GM18526 (cell line): ENCODE data around the gene SUPT20H.

Experiments
- POLR2A ChIP-seq: IDR thresholded peaks from 3 replicates; pipeline ENCODE4 v1.6.1; 2011; ENCODE audit not compliant: insufficient read length; ENCODE audit errors: extremely low read depth

SUPT20H gene

DNA sequence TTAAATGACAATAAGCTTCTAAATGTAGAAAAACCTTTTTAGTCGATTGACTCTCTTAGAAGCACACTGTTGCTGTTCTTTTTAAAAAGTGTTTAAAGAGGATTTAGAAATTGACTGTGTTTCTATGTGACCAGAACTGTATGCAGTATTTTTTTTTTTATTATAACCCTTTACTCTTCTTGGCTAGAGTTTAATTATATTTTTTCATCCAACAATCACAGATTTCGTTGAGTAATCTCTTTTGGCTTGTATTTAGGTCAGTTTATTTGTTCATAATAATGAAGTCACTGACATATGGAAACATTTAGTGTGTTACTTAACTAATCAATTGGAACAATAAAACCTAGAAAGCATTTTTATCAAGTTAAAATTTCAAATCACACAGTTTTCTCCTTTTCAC, 26.1 kb upstream of the SUPT20H start:
- no peak for TF ChIP-seq POLR2A

- TF ChIP-seq POLR2A, result no peak
These were observed 17.3 kb upstream of the SUPT20H start for GRCh38 chr13:37076818-37077217.

DNA sequence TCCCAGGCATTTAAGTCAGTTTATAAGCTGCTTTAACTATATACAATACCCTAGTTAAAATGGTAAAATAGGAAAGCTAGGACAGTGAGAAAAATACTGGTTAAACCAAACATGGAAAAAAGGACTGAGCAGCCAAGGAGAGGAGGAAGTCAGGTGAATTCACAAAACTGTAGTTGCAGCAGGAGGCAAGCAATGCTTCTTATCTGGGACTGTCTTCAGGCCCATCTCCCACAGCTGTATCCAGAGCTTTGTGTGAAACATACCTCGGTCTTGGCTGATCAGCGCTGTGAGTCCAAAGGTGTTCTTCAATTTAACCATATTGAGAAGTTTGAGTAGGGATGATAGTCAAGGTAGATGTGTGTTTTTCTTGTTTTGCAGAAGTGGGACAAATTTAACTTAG, 15.7 kb upstream of the SUPT20H start:
- TF ChIP-seq POLR2A, result no peak

- no peak for TF ChIP-seq POLR2A
These were observed 15.2 kb upstream of the SUPT20H start for GRCh38 chr13:37074703-37075102.

DNA sequence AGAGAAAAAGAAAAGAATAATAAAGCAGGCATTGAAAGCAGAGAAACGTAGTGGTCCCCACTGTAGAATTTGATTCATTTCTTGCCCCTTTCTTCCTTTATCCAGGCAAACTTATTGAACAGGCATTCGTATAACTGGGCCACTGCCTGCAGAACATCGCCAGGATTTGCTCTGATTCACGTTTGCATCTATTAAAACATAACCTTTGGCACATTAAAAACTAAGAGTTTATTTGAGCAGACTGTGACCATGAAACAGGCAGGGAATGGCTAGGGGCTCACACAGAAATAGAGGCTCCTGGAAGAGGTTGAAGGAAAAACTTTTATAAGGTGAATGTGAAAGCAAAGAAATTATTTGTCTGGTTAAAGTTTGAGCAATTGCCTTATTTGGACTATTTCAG, 12.5 kb upstream of the SUPT20H start:
- no peak for TF ChIP-seq POLR2A

DNA sequence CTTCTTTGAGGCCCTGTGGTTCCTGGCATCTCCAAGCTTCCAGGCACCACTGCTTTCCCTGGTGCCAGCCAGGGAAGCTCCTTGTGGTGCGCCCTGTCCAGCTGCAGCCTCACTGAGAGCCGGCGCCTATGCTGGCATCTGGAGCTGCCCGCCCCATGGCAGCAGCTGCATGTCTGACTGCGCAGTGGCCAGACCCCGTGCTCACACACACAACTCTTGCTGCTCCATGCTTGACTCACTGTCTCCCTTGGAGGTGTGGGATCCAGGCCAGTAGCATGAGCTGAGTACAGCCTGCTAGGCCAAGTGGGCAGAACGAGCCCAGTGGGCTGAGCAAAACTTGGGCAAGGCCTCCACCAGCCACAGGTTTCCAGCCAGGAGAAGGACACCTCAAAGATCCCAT, 11.5 kb upstream of the SUPT20H start:
- no peak for TF ChIP-seq POLR2A

DNA sequence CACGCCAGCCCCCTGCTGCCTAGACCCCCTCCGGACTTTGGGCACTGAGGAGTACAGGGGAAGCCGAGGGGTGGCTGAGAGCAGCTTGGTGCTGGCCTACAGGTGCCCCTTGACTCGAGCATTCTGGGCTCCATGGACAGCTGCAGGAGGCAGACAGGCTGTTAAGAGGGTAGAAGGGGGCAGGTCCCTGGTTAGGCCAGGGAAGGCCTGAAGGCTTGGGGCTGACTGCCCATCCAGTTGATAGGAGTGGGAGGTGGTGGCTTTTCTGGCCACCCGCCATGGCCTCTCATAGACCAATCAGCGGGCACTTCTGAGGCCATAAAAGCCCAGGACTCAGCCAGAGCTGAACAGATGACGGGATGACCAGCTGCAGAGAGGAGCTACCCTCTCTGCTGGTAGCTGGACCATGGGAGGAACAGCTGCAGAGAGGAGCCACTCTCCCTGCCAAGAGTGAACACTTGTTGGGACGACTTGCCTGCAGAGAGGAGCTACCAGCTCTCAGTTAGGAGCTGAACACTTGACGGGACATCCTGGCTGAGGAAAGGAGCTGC, 10.7 kb upstream of the SUPT20H start:
- TF ChIP-seq POLR2A, result no peak

DNA sequence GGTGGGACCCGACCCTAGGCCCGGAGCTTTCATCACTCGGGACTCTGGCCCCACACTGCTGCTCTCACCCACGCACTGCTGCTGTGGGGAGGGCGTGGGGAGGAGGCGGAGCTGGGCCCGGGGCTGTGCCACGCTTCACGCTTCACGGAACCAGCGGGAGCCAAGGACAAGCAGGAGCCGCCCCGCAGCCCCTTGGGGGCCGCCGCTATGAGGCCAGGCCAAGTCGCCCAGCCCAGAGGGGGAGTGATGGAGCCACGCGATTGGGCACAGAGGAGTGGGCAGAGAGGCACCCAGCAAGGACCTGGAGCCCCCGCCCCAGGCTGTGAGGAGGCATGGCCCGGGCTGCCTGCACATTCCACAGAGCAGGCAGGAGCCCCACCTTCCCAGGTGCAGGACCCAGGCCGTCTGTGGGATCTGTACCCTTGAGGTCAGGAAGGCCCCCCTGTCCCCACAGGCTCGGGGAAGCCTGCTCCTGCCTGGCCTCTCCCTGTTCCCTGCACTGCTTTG, 10.2 kb upstream of the SUPT20H start:
- TF ChIP-seq POLR2A, result no peak

GRCh38 chr13:37068962-37069361, 9.5 kb upstream of the SUPT20H start:
- no peak for TF ChIP-seq POLR2A

- TF ChIP-seq POLR2A, result no peak
These were observed 8.4 kb upstream of the SUPT20H start for GRCh38 chr13:37067874-37068273.

GRCh38 chr13:37065890-37066526, 6.5 kb upstream of the SUPT20H start:
- no peak for TF ChIP-seq POLR2A

DNA sequence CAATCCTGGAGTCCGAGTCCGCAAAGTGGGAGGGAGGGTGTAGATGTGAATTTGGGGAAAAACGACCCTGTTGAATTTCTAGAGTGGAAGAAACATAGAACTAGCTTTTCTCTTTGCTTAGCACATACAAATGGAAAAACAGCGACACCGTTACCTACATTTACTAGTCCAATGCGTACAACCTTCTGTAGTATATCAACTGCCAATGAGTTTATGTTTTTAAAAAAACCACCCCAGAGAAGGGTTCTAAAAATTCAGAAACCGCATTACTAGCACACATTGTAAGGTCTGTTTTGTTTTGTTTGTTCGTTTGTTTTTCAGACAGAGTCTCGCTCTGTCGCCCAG, 332 bp upstream of the SUPT20H start:
- TF ChIP-seq POLR2A, result no peak

- TF ChIP-seq POLR2A, result no peak
These were observed 9.7 kb downstream of the SUPT20H start for GRCh38 chr13:37049810-37050209.

DNA sequence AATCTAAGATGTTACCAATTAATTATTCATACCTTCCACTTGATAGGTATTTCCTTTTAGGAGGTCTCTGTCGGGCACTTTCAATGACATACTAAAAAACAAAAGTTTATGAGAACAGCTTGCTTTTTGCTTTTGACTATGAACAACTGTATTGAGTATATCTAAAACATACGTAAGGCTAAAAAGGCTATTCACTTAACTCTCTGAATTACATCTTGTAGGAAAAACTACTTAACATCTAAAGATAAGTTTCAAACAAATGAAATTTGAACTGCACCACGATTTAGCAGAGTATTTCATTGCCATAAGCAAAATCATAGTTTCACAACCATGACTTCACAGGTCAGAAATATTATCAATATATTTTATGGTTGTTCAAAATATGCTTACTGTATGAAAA, 11.6 kb downstream of the SUPT20H start:
- no peak for TF ChIP-seq POLR2A

DNA sequence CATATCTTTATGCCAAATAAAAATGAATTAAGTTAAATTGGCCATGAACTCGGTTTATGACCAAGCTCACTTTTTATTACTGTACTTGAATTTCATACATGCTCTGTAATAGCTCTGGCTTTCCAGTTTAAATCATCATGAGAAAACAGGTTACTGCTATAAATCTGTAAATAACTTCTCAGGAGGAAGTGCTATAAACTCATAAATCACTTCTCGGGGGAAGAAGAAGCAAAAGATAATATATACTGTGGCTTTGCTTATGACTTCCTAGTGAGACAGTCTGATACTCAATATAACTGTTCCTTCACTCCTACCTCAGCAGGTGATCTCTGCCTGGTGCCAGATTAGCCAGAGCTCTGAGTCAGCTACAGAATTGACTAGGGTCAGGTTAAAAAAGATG, 12.5 kb downstream of the SUPT20H start:
- no peak for TF ChIP-seq POLR2A

DNA sequence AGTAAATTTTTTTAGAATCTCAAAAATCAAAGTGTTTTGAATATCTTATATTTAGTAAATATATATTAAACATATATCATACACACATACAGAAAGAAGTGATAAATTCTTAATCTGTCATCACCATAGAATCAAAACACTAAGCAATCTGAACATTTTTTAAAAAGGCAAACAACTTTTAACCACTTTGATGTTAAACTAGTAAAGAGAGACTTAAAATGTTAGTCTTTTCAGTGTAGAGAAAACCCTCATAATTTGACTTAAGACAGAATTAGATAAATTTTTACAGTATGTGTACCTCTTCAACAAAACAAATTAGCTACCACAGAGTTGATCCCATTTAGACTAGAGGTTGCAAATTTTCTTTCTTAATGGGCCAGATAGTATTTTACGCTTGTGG, 13.4 kb downstream of the SUPT20H start:
- TF ChIP-seq POLR2A, result no peak

GRCh38 chr13:37040789-37041188, 18.7 kb downstream of the SUPT20H start:
- TF ChIP-seq POLR2A, result no peak
